Measurements from ENCODE around the gene EGLN1. TPM values are rescaled to one million over a fixed set of nuclear protein-coding genes. Genes with fewer than 3 reads are reported as not detected.

EGLN1 gene
- total and polyA plus RNA-seq, 10 of the 15 experiments (the other 5 are each of a cell fraction or from before 2014, with no cell fraction given), result 2.4 to 46.6 (median 8.7) TPM

DNA sequence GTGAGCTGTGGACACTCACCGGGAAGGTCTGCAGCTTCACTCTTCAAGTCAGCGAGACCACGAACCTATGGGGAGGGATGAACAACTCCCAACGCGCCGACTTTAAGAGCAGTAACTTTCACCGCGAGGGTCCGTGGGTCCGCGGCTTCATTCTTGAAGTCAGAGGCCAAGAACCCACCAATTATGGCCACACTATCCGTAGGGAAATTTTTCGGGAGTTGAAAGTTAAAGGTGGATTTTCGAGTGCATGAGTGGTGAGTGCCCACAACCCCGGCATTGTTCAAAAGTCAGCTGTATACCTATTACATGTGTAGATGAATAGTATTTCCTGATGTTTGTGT lies 104.1 kb downstream of the EGLN1 start (continued):
- TF ChIP-seq, protein P1, sequence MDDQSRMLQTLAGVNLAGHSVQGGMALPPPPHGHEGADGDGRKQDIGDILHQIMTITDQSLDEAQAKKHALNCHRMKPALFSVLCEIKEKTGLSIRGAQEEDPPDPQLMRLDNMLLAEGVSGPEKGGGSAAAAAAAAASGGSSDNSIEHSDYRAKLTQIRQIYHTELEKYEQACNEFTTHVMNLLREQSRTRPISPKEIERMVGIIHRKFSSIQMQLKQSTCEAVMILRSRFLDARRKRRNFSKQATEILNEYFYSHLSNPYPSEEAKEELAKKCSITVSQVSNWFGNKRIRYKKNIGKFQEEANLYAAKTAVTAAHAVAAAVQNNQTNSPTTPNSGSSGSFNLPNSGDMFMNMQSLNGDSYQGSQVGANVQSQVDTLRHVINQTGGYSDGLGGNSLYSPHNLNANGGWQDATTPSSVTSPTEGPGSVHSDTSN (IDR thresholded peaks at IDR 0.05; ENCODE audit: insufficient replicate concordance, low read depth, low read length), result no peak

DNA sequence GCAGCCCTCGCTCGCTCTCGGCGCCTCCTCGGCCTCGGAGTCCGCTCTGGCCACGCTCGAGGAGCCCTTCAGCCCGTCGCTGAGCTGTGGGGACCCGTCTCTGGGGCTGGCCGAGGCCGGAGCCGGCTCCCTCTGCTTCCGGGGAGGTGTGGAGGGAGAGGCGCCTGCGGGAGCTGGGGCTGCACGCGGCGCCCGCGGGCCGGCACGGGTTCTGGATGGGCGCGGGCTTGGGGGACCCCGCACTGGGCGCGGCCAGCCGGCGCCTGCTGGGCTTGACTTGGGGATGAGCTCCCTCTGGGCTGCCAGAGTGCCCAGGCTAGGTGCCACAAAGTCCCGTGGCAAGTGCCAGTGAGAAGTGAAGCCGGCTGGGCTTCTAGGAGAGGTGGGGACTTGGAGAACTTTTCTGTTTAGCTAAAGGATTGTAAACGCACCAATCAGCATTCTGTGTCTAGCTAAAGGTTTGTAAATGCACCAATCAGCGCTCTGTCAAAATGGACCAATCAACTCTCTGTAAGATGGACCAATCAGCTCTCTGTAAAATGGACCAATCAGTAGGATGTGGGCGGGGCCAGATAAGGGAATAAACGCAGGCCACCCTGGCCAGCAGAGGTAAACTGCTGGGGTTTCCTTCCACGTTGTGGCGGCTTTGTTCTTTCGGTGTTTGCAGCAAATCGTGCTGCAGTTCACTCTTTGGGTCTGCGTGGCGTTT lies 104.6 kb downstream of the EGLN1 start:
- no peaks in the 10 kb centered on the region for H3K27me3 ChIP-seq (replicated peaks in 1 of 2; ENCODE audit: control insufficient read depth in 2 of 2, insufficient read depth in 2 of 2, low read length in 1 of 2)
- H3K27ac ChIP-seq (ENCODE audit: control insufficient read depth, insufficient read depth), result no peak overlapping the region
- TF ChIP-seq NFYB (IDR thresholded peaks at IDR 0.05; ENCODE audit: insufficient read depth, low read depth, low read length) (0 out of 2 replicates have a peak, but pooled peaks have one; percentile 36), SMARCA5 (IDR thresholded peaks at IDR 0.05) (no peak)
- TF ChIP-seq, protein P2, sequence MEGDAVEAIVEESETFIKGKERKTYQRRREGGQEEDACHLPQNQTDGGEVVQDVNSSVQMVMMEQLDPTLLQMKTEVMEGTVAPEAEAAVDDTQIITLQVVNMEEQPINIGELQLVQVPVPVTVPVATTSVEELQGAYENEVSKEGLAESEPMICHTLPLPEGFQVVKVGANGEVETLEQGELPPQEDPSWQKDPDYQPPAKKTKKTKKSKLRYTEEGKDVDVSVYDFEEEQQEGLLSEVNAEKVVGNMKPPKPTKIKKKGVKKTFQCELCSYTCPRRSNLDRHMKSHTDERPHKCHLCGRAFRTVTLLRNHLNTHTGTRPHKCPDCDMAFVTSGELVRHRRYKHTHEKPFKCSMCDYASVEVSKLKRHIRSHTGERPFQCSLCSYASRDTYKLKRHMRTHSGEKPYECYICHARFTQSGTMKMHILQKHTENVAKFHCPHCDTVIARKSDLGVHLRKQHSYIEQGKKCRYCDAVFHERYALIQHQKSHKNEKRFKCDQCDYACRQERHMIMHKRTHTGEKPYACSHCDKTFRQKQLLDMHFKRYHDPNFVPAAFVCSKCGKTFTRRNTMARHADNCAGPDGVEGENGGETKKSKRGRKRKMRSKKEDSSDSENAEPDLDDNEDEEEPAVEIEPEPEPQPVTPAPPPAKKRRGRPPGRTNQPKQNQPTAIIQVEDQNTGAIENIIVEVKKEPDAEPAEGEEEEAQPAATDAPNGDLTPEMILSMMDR (IDR thresholded peaks at IDR 0.05 in 2 of 3, conservative IDR thresholded peaks at IDR 0.05 in 1 of 3; ENCODE audit: control insufficient read depth in 2 of 3, extremely low read depth in 1 of 3, insufficient read depth in 1 of 3, low read depth in 3 of 3, low read length in 3 of 3), result no peak
- ChIA-PET CTCF (interaction anchor here (0.6 to 4.5 kb wide), 5 partner anchors 17 to 102 kb away, joined by 3 to 28 read pairs (median 4); partner anchors contain the start of genes EXOC8 and SPRTN), SMC1A (ENCODE audit: uncharacterized antibody, unreplicated experiment) (no interaction called here), RAD21 (ENCODE audit: unreplicated experiment) (interaction anchor here (0.8 kb wide), 1 partner anchor 285 kb away, joined by 3 read pairs; no protein-coding TSS in a partner anchor), POLR2A (interaction anchor here (0.5 kb wide), 1 partner anchor 1321 kb away, joined by 4 read pairs; no protein-coding TSS in a partner anchor)
- H3K9ac ChIP-seq (ENCODE audit: control insufficient read depth, insufficient read depth, low read length), result no peak overlapping the region
- intact Hi-C loops (cut with micrococcal nuclease; ENCODE audit: unreplicated experiment) (no loop called here), in situ Hi-C loops (cut with MboI) (no loop called here)
- H3K4me3 ChIP-seq, result no peak overlapping the region
- no peak for DNase-seq (ENCODE audit: low read depth, low spot score)
- WGBS (ENCODE audit: insufficient coverage, insufficient replicate concordance, low lambda C conversion rate, missing lambda C conversion rate), result 79% methylated on average over 42 of the region's 44 CpGs
- FAIRE-seq, result no peak
- H3K4me2 ChIP-seq (ENCODE audit: control insufficient read depth, insufficient read depth), result no peak overlapping the region
- H2AFZ ChIP-seq (ENCODE audit: control insufficient read depth, low read depth, low read length), result no peak overlapping the region
- no peaks in the 10 kb centered on the region for H3K4me1 ChIP-seq (ENCODE audit: control insufficient read depth, insufficient read depth, low read length)
- no peaks in the 10 kb centered on the region for H4K20me1 ChIP-seq (ENCODE audit: control insufficient read depth, insufficient read depth)
- no TSS peak for BruUV-seq (replicated peaks)
- H3K79me2 ChIP-seq (ENCODE audit: control insufficient read depth, insufficient read depth, low read length), result no peaks in the 10 kb centered on the region
- H3K9me3 ChIP-seq (replicated peaks; ENCODE audit: control insufficient read depth, insufficient read depth, low read length), result no peaks in the 10 kb centered on the region
- ATAC-seq, result no peak
- H3K36me3 ChIP-seq (ENCODE audit: control insufficient read depth in 2 of 2, insufficient read depth in 2 of 2, low read length in 1 of 2), result no peaks in the 10 kb centered on the region

Measured in GM12878 (cell line).